ENCODE data around the gene CAMSAP1. TPM values are rescaled to one million over a fixed set of nuclear protein-coding genes. Genes with fewer than 3 reads are reported as not detected.
A peak's percentile ranks its signal among the peaks of the same experiment; 100 is the strongest.

CAMSAP1 gene
- total RNA-seq, 1 donor from 2014 or later: 35.5 TPM

- Mint-ChIP-seq H3K36me3 (ENCODE audit: low read depth) (no peaks in the 10 kb centered on the region), H3K4me3 (ENCODE audit: unreplicated experiment) (no peak overlapping the region), H3K4me1 (ENCODE audit: low read depth) (peaks cover 65% of the 10 kb centered on the region), H3K27me3 (ENCODE audit: low read depth) (no peaks in the 10 kb centered on the region), H3K9me3 (ENCODE audit: low read depth) (no peaks in the 10 kb centered on the region), H3K27ac (ENCODE audit: unreplicated experiment) (peak overlapping the region; percentile 90)
- DNase-seq (ENCODE audit: low spot score): no peak
- TF ChIP-seq, protein P1, sequence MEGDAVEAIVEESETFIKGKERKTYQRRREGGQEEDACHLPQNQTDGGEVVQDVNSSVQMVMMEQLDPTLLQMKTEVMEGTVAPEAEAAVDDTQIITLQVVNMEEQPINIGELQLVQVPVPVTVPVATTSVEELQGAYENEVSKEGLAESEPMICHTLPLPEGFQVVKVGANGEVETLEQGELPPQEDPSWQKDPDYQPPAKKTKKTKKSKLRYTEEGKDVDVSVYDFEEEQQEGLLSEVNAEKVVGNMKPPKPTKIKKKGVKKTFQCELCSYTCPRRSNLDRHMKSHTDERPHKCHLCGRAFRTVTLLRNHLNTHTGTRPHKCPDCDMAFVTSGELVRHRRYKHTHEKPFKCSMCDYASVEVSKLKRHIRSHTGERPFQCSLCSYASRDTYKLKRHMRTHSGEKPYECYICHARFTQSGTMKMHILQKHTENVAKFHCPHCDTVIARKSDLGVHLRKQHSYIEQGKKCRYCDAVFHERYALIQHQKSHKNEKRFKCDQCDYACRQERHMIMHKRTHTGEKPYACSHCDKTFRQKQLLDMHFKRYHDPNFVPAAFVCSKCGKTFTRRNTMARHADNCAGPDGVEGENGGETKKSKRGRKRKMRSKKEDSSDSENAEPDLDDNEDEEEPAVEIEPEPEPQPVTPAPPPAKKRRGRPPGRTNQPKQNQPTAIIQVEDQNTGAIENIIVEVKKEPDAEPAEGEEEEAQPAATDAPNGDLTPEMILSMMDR (IDR thresholded peaks at IDR 0.05): no peak
These were observed 20.3 kb downstream of the CAMSAP1 start for GRCh38 chr9:135887021-135887507.

DNA sequence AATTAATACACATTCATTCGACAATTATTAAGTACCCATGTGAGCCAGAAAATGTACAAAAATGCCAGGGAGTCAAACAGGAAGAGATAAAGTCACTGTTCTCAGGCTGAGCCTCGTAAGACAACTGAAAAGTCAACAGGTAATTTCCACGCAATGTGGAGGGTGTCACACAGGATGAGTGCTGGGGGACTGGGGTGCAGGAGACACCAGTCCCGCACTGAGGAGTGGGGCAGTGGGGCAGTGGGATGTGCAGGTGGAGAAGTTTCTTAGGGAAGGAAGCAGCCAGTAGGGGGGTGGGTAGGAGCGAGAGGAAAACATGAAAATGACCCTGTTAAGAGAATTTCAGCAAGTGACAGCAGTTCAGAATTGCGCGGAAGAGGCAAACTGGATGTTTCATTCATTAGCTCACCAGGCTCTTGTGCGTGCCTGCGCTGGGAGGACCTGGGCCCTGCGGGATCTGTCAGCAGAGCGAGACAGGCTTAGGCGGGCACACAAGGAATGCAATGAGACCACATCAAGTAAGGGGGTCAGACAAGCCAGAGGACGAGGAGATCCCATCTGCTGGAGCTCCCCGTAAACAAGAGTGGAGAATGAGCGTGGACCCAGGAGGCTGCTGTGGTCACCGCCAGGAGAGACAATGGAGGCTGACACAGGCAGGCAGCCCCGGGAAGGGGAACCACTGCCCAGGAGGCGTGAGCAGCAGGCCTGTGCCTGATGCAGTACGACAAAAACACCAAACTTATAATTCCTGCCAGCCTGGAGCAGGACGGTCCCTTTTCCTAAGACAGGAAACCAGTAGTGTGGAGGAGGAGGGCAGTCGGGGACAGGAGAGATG, 21.0 kb downstream of the CAMSAP1 start:
- TF ChIP-seq, protein P1 (IDR thresholded peaks at IDR 0.05): no peak
- Mint-ChIP-seq H3K27ac (ENCODE audit: unreplicated experiment) (peak overlapping the region; percentile 90), H3K4me3 (ENCODE audit: unreplicated experiment) (no peak overlapping the region), H3K27me3 (ENCODE audit: low read depth) (no peaks in the 10 kb centered on the region), H3K36me3 (ENCODE audit: low read depth) (peaks cover under 1% of the 10 kb centered on the region), H3K9me3 (ENCODE audit: low read depth) (no peaks in the 10 kb centered on the region), H3K4me1 (ENCODE audit: low read depth) (peaks cover 61% of the 10 kb centered on the region)
- DNase-seq (ENCODE audit: low spot score): peak; percentile 59

DNA sequence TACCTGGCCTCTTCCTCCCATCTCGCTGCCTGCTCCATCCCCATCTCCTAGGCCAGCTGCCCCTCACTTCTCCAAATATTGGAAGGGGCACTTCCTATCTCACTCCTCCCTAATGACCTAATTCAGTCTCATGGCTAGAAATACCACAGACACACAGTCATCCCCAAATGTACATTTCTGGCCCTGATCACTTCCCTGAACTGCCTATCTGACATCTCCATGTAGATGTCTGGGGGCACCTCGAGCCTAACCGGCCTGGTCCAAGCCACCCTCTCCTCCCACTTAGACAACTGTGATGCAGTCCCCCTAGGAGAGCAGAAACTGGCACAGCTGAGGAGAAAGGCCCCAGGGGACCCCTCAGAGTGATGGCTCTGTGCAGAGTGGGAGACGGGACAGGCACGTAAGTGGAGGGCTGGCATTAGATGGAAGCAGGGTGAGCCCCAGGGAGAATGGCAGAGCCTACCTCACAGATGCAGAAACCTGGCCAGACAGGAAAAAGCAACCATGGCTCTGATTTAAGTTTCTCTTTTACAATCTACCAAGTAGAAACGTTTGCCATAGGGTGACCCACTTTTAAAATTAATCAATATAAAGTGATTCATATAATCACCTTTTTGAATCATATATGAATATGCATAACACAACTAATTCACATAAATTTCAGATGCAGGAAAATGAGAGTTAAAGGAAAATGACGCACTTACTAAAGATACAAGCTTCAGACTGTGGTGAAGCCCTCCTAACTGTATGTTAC, 22.1 kb downstream of the CAMSAP1 start:
- Mint-ChIP-seq H3K9me3 (ENCODE audit: low read depth) (no peaks in the 10 kb centered on the region), H3K4me3 (ENCODE audit: unreplicated experiment) (no peak overlapping the region), H3K4me1 (ENCODE audit: low read depth) (peaks cover 51% of the 10 kb centered on the region), H3K36me3 (ENCODE audit: low read depth) (peaks cover 1% of the 10 kb centered on the region), H3K27me3 (ENCODE audit: low read depth) (no peaks in the 10 kb centered on the region), H3K27ac (ENCODE audit: unreplicated experiment) (peak overlapping the region; percentile 90)
- TF ChIP-seq, protein P1 (IDR thresholded peaks at IDR 0.05): no peak
- no peak for DNase-seq (ENCODE audit: low spot score)

DNA sequence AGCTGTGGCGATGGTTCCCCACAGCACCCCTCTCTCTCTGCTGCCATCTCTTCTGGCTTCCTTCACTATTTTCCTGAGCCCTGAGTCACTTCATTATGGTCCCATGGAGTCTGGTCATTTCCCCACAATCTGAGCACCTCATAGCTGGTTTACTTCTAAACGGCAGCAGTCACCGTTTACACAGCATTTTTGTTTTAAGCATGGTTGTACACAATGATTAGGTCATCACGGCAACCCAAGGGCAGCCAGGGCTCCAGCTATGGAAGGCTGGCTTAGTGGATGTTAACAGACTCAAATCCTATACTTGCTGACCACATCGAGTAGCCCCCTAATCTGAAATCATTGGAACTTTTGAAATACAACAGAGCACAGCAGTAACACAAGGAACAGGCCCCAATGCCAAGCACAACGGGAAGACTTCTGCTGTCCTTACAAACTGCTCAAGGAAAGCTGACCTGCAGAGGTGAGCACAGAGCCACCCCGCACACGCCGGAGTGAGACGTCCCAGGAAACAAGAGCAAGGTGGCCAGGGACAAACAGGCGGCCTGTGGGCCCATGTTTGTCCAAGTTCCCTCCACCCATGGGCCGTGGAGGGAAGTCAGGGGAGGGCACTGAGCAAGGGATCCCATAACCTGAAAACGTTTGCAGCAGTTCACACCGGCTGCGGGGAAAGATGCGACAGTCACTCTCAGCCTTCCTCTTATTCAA, 22.9 kb downstream of the CAMSAP1 start:
- Mint-ChIP-seq H3K36me3 (ENCODE audit: low read depth) (peaks cover 1% of the 10 kb centered on the region), H3K27ac (ENCODE audit: unreplicated experiment) (peak overlapping the region; percentile 75), H3K4me1 (ENCODE audit: low read depth) (peaks cover 54% of the 10 kb centered on the region), H3K9me3 (ENCODE audit: low read depth) (no peaks in the 10 kb centered on the region), H3K27me3 (ENCODE audit: low read depth) (no peaks in the 10 kb centered on the region), H3K4me3 (ENCODE audit: unreplicated experiment) (no peak overlapping the region)
- TF ChIP-seq, protein P1 (IDR thresholded peaks at IDR 0.05): no peak
- no peak for DNase-seq (ENCODE audit: low spot score)
